Fibroblast of the aortic adventitia (primary cell): ENCODE measurements around the gene PLA2G4B. TPM values are rescaled to one million over a fixed set of nuclear protein-coding genes. Genes with fewer than 3 reads are reported as not detected.

Experiments
- DNase-seq: peaks from one replicate; pipeline ENCODE4 v3.0.0-alpha.2; 2010; ENCODE audit warnings: low read depth
- H3K4me3 ChIP-seq: 2 replicates; pipeline ENCODE4 v1.5.1; 2011; ENCODE audit warnings: low read depth, mild to moderate bottlenecking, control low read depth, low read length, moderate library complexity
- total RNA-seq: library from RNA; depleted of rRNA; stranded (reverse); fragments of >200 nt; gene quantifications from 2 replicates; pipeline ENCODE4 v1.2.3, GENCODE V29; 2012; ENCODE audit warnings: low replicate concordance
- TF ChIP-seq, protein P1 (sequence below): IDR thresholded peaks from 2 replicates; pipeline ENCODE4 v1.5.1; 2011; ENCODE audit warnings: mild to moderate bottlenecking, low read length, control low read depth, inconsistent platforms; ENCODE audit not compliant: insufficient read depth

PLA2G4B gene
- total RNA-seq, 1 donor, result 0.54 TPM

DNA sequence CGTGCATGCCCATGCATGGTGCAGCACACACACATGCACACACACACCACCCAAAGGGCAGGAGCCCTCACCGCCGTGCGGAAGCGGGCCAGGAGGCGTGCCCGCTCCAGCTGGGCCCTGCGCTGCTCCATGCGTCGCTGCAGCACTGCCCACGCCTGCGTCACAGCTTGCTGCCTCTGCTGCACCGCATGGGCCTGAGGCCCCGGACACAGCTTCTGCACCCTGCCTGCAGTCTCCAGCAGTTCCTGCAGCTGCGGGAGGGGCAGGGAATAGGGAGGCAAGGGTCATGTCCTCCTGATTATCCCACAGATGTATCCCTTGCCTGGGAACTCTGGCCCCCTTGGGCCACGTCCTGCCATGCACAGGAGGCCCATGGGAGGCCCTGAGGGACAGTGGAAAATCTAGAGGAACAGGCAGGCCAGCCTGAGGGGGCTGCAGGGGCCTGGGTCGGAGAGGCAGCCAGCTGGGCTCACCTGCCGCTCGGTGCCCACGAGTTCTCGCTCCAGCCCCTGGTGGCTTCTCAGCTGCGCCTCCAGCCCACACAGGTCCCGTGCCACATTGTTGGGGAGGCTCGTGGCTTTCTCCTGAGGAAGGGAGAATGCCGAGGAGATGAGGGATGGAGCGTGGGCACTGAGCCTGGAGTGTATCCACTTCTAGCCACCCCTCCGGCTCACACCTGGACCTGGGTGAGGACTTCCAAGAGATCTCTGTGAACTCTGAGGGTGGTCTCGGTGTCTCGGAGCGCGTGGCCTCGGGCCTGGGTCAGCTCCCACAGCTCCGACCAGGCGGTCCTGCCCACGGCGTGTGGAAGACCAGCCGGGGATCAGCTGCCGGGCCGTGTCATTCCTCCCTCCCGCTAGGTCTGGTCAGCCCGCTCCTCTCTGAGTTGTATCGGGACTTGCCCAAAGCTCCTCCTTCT is 31.4 kb downstream of the PLA2G4B start:
- DNase-seq, result no peak
- TF ChIP-seq, protein P1, sequence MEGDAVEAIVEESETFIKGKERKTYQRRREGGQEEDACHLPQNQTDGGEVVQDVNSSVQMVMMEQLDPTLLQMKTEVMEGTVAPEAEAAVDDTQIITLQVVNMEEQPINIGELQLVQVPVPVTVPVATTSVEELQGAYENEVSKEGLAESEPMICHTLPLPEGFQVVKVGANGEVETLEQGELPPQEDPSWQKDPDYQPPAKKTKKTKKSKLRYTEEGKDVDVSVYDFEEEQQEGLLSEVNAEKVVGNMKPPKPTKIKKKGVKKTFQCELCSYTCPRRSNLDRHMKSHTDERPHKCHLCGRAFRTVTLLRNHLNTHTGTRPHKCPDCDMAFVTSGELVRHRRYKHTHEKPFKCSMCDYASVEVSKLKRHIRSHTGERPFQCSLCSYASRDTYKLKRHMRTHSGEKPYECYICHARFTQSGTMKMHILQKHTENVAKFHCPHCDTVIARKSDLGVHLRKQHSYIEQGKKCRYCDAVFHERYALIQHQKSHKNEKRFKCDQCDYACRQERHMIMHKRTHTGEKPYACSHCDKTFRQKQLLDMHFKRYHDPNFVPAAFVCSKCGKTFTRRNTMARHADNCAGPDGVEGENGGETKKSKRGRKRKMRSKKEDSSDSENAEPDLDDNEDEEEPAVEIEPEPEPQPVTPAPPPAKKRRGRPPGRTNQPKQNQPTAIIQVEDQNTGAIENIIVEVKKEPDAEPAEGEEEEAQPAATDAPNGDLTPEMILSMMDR, result no peak
- no peak overlapping the region for H3K4me3 ChIP-seq

DNA sequence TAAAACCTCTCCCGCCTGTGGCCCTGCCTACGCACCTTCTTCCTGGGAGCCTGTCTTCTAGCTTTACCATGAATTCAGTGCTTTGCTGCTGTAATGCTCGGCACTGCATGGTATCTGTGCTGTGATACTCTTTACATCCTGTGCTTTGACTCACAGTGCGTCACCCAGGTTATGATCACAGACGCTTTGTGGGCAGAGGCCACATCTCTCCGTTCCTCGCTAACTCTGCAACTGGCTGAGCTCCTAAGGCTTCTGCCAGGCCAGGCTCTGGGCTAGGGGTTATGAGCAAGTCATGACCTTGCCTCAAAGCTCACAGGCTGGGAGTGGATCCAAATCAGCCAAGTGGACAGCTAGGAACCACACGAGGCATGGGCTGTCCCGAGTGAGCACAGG is 32.0 kb downstream of the PLA2G4B start:
- DNase-seq, result peak; percentile 34
- no peak overlapping the region for H3K4me3 ChIP-seq
- TF ChIP-seq, protein P1, result no peak

DNA sequence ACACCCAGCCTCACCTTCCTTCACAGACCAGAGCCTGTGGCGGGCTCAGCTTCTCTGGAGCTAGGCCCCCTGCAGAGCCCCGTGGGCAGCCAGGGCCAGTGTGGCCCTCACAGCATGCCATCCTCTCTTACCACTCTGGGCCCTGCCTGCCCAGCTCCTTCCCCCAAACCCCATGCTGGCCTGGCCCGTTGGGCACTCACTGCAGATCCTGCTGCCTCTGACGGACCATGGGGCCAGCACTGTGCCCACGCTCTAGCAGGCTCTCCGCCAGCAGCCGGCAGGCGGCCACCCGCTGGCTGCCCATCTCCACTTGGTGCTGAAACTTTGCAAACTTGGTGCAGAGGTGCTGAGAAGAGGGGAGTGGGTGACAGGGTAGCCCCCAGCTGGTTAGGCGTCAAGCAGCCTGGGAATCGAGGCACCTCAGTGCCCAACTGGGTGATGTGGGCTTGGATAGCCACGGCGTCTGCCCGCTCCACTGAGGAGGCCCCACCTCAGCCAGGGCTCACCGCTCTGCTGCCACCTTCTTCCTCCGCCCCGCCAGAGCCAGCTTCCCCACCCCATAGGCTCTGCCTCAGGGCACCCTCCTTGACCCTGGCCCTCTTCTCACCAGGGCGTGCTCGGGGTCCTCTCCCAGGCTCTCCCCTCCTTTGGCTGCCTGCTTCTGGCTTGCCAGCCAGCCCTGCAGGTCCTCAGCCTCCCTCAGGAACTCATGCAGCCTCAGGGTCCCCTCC is 32.7 kb downstream of the PLA2G4B start:
- H3K4me3 ChIP-seq, result no peak overlapping the region
- DNase-seq, result no peak
- TF ChIP-seq, protein P1, result no peak

DNA sequence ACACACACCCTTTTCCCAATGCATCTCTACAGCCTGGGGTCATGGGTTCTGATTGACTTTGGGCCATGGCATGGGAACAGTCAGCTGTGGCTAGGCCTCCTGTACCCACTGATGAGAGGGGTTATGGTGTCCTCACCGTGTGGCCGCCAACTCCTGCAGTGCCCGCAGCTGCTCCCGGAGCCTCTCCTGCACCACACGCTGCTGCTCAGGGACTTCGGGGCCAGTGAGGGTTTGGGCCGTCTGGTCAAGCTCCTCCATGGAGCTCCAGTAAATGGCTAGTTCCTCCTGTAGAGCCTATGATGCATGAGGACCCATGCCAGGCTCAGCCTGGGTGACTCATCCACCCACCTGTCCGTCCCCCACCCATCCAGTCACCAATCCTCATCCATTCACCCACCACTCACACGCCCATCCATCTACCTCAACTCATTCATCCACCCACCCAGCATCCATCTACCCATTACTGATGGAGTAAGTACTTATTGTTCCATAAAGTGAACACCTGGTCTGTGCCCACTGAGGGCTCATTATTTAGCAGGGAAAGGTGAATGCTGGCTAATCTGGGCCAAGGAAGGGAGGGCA is 33.6 kb downstream of the PLA2G4B start:
- no peak for DNase-seq
- no peak overlapping the region for H3K4me3 ChIP-seq
- TF ChIP-seq, protein P1, result no peak

DNA sequence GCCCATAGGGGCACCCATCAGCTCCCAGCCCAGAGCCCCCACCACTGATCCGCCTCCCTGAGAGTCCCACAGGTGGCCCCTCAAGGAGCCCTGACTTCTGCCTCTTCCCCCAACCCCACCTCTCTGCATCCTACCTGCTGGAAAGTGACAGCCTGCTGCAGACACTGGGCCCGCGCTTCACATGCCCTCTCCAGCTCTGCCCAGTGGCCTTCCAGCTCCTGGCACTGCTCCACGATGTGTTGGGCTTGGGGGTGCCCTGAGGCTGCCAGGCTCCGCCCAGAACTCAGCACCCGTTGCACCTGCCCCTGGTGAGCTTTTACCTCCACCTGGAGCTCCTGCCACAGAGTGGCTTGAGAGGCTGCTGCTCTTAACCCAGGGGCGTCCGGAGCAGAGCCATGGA is 35.1 kb downstream of the PLA2G4B start:
- no peak overlapping the region for H3K4me3 ChIP-seq
- no peak for DNase-seq
- TF ChIP-seq, protein P1, result no peak

DNA sequence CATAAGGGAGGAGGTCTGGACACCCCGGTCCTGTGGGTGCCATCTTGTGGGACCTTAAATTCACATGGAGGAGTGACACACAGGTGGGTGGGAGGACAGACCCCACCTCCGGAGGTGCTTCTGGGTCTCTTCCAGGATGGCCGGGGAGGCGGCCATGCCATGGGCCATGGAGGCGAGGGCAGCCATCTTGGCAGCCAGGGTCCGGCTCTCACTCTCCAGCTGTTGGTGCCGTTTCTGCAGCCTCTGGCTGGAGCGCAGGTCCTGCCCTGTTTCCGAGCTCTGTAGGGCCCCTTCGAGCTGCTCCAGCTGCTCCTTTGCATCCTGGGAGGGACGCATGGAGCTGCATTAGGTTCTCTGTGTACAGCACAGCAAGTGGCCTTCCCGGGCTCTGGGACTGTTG is 36.1 kb downstream of the PLA2G4B start:
- H3K4me3 ChIP-seq, result no peak overlapping the region
- TF ChIP-seq, protein P1, result no peak
- DNase-seq, result no peak
